Activated naive CD8-positive, alpha-beta T cell treated with anti-CD3 and anti-CD28 coated beads, Interleukin-2, amount 50 U/mL, for 16 hours (primary cell): ENCODE data around the gene MVK.
"Not testable (repeated sequence)": the region's sequence is repeated elsewhere in the genome, so short reads cannot be mapped to it uniquely, and the experiment has no call there.

Experiments used
- DNase-seq: peaks from one replicate; pipeline ENCODE4 v3.0.0-alpha.2; 2020; ENCODE audit warnings: low read depth, low spot score

Gene MVK

GRCh38 chr12:109589691-109590245 lies 16.2 kb downstream of the MVK start:
- DNase-seq = no peak

- DNase-seq = no peak
Measured at GRCh38 chr12:109590566-109590965, 17.0 kb downstream of the MVK start.

- DNase-seq = no peak
Measured at GRCh38 chr12:109591041-109591440, 17.4 kb downstream of the MVK start.

- DNase-seq = no peak
Measured at GRCh38 chr12:109592195-109592904, 18.8 kb downstream of the MVK start.

GRCh38 chr12:109592905-109593272 lies 19.3 kb downstream of the MVK start:
- no peak for DNase-seq

GRCh38 chr12:109594556-109595317 lies 21.1 kb downstream of the MVK start:
- no peak for DNase-seq

GRCh38 chr12:109595321-109595902 lies 21.8 kb downstream of the MVK start:
- DNase-seq = no peak

GRCh38 chr12:109596418-109597244 lies 23.0 kb downstream of the MVK start:
- DNase-seq = no peak

GRCh38 chr12:109597414-109597794 lies 23.8 kb downstream of the MVK start:
- no peak for DNase-seq

GRCh38 chr12:109597795-109598427 lies 24.3 kb downstream of the MVK start:
- DNase-seq = peak; percentile 35

- no peak for DNase-seq
Measured at GRCh38 chr12:109598428-109598854, 24.8 kb downstream of the MVK start.

- DNase-seq = no peak
Measured at GRCh38 chr12:109599087-109599486, 25.5 kb downstream of the MVK start.

- DNase-seq = no peak
Measured at GRCh38 chr12:109600481-109600880, 26.9 kb downstream of the MVK start.

- no peak for DNase-seq
Measured at GRCh38 chr12:109600995-109601394, 27.4 kb downstream of the MVK start.

GRCh38 chr12:109601557-109601956 lies 28.0 kb downstream of the MVK start:
- no peak for DNase-seq

GRCh38 chr12:109602132-109602531 lies 28.5 kb downstream of the MVK start:
- DNase-seq = not testable (repeated sequence)

GRCh38 chr12:109604132-109604585 lies 30.6 kb downstream of the MVK start:
- DNase-seq = no peak

GRCh38 chr12:109605016-109605415 lies 31.4 kb downstream of the MVK start:
- DNase-seq = no peak

- DNase-seq = no peak
Measured at GRCh38 chr12:109605599-109606228, 32.1 kb downstream of the MVK start.

- no peak for DNase-seq
Measured at GRCh38 chr12:109606320-109607028, 32.9 kb downstream of the MVK start.
